Measurements from ENCODE around the gene ADH7.

ADH7 gene

DNA sequence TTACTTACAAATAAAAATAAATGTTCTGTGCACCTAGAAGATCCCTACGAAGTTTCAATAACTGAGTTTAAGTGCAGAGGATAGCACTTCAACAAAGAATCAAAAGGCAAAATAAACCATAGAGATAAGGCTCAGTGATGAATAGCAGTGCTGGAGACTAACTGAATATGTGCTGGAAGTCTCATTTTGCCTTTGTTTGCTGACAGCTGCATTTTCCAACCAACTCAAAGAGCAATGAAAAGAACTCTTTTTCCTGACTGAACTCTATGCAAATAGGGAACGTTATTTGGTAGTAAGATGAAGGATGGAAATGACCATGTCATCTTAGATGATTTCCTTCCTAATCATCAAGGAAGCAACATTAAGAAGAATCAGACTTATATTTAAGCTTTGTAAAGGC lies 32.7 kb upstream of the ADH7 start:
- Histone ChIP-seq H3K9me3 (no peaks in the 10 kb centered on the region), H3K4me3 (no peak overlapping the region), H3K27ac (no peak overlapping the region), H3K36me3 (no peaks in the 10 kb centered on the region), H3K27me3 (no peaks in the 10 kb centered on the region), H3K4me1 (no peaks in the 10 kb centered on the region)
- TF ChIP-seq, protein P1, sequence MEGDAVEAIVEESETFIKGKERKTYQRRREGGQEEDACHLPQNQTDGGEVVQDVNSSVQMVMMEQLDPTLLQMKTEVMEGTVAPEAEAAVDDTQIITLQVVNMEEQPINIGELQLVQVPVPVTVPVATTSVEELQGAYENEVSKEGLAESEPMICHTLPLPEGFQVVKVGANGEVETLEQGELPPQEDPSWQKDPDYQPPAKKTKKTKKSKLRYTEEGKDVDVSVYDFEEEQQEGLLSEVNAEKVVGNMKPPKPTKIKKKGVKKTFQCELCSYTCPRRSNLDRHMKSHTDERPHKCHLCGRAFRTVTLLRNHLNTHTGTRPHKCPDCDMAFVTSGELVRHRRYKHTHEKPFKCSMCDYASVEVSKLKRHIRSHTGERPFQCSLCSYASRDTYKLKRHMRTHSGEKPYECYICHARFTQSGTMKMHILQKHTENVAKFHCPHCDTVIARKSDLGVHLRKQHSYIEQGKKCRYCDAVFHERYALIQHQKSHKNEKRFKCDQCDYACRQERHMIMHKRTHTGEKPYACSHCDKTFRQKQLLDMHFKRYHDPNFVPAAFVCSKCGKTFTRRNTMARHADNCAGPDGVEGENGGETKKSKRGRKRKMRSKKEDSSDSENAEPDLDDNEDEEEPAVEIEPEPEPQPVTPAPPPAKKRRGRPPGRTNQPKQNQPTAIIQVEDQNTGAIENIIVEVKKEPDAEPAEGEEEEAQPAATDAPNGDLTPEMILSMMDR (IDR thresholded peaks at IDR 0.05): no peak
- no peak for DNase-seq
- intact Hi-C loops (cut with DNase I; ENCODE audit: low total_unique reads): loop anchor here (5.0 kb wide), 1 partner anchor 526 kb away; no protein-coding TSS in a partner anchor

DNA sequence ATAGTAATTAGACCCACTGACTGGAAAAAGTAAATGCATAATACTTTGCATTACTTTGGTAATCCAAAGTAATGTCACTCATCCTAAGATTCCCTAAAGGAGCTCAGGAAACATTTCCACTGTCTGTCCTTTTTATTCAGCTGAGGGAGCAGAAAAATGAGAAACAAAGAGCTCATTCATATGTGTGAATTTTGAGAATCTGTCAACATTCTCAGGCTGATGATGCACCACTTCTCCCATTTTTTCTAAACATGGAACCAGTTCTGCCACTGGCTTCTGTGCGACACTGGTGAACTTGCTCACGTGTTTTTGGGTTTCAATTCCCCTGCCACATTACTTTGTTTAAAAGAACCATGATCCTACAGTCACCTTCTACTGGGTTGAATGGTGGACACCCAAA lies 28.4 kb upstream of the ADH7 start:
- no peaks in the 10 kb centered on the region for H3K4me1 ChIP-seq
- H3K36me3 ChIP-seq: no peaks in the 10 kb centered on the region
- H3K27ac ChIP-seq: no peak overlapping the region
- H3K27me3 ChIP-seq: no peaks in the 10 kb centered on the region
- DNase-seq: no peak
- H3K4me3 ChIP-seq: no peak overlapping the region
- intact Hi-C loops (cut with DNase I; ENCODE audit: low total_unique reads): loop anchor here (5.0 kb wide), 2 partner anchors 261 to 346 kb away; no protein-coding TSS in a partner anchor
- TF ChIP-seq, protein P1 (IDR thresholded peaks at IDR 0.05): no peak
- no peaks in the 10 kb centered on the region for H3K9me3 ChIP-seq

DNA sequence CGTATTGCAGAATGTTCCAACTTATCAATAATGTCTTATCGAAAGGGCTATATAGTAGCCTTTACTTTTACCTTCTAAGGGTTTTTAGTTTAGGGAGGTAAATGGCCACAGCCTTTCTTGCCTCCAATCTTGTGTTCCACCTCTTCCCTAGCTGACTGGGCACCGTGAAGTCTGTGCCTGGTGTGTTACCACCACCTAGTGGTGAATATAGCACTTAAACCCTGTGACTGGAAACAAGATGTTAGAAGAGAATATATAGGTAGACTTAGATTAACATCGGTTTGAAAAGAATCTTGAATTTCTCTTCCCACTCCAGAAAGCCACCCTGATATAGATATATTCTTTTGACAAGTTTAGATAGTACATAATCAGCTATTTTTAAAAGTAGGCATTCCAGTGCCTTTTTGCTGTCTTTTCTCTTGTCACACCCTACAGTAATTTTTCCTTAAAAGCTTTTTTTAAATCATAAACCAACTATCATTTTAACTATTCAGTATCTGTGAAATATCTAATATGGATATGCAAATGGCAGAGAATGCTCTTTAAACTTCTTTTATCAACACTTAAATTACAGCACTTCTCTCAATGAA lies 27.8 kb upstream of the ADH7 start:
- intact Hi-C loops (cut with DNase I; ENCODE audit: low total_unique reads): loop anchor here (5.0 kb wide), 2 partner anchors 261 to 346 kb away; no protein-coding TSS in a partner anchor
- TF ChIP-seq, protein P1 (IDR thresholded peaks at IDR 0.05): peak; percentile 80 to 82
- Histone ChIP-seq H3K9me3 (no peaks in the 10 kb centered on the region), H3K27ac (no peak overlapping the region), H3K4me1 (no peaks in the 10 kb centered on the region), H3K27me3 (no peaks in the 10 kb centered on the region), H3K4me3 (no peak overlapping the region), H3K36me3 (no peaks in the 10 kb centered on the region)
- DNase-seq: peak; percentile 49 to 77

GRCh38 chr4:99461623-99462401 lies 26.7 kb upstream of the ADH7 start:
- no peak for DNase-seq
- intact Hi-C loops (cut with DNase I; ENCODE audit: low total_unique reads): loop anchor here (5.0 kb wide), 2 partner anchors 260 to 345 kb away; no protein-coding TSS in a partner anchor
- no peaks in the 10 kb centered on the region for H3K4me1 ChIP-seq
- no peak overlapping the region for H3K27ac ChIP-seq
- no peak overlapping the region for H3K4me3 ChIP-seq
- no peaks in the 10 kb centered on the region for H3K27me3 ChIP-seq
- H3K9me3 ChIP-seq: no peaks in the 10 kb centered on the region
- TF ChIP-seq, protein P1 (IDR thresholded peaks at IDR 0.05): no peak
- H3K36me3 ChIP-seq: no peaks in the 10 kb centered on the region

GRCh38 chr4:99459546-99460042 lies 24.5 kb upstream of the ADH7 start:
- intact Hi-C loops (cut with DNase I; ENCODE audit: low total_unique reads): loop anchor here (5.0 kb wide), 2 partner anchors 257 to 342 kb away; no protein-coding TSS in a partner anchor
- Histone ChIP-seq H3K36me3 (no peaks in the 10 kb centered on the region), H3K4me3 (no peak overlapping the region), H3K9me3 (no peaks in the 10 kb centered on the region), H3K27me3 (no peaks in the 10 kb centered on the region), H3K27ac (no peak overlapping the region), H3K4me1 (no peaks in the 10 kb centered on the region)
- TF ChIP-seq, protein P1 (IDR thresholded peaks at IDR 0.05): no peak
- no peak for DNase-seq
